Stimulated activated CD4-positive, alpha-beta T cell treated with anti-CD3 and anti-CD28 coated beads, TNF-alpha, amount 100 ng/mL, for 48 hours (primary cell): ENCODE measurements around the gene CCDC68.

Experiments used
- DNase-seq, 3 donors: peaks; one replicate each; pipeline ENCODE4 v3.0.0-alpha.2; 2020; ENCODE audit warnings: low read depth in 3 of 3

The CCDC68 gene

DNA sequence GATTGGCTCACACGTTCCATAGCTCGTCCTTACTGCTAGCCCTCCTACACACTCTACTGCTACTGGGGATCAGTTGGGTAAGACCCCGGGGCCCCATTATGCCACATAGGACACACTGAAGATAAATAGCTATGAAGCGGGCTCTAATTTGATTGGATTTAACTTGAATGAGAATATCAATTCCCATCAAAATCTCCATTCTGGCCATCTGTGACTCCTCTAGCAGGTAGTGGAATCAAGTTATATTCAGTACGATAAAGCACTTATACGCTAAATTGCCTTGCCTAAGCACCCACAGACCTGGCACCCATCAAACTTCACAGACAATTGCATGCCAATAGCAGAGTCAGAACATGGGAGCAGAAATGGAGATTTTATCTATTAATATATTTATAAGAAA, 39.8 kb downstream of the CCDC68 start:
- no peak for DNase-seq

DNA sequence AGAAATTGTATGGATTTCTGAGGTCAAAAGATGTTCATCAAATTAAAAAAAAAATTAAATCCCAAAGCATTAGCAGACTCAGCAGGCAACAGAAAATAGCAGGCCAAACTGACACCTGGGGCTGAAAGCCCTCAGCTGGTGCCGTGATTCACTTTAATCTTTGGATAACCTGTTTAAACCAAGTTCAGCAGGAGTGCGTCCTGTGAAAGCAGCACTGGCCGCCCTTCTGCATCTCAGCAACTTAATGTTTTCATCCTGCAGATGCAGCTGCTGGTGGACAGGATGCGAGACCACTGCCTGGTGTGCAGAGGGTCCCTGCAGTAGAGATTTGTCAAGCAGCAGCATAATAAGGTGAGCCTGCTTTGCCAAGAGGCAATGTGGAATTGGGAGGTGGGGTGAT, 41.2 kb downstream of the CCDC68 start:
- no peak for DNase-seq

DNA sequence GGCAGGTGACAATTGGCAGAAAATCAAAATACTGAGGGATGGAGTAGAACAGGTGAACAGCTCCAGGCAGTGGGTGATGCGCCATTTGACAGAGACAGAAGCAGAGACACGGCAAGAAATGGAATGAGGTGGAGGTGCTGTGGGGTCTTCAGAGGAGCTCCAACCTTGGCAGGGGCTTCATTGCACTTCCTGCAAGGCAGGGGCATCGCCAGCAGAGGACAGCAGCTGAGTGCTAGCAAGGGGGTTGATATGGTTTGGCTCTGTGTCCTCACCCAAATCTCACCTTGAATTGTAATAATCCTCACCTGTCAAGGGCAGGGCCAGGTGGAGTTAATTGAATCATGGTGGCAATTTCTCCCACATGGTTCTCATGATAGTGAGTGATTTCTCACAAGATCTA, 42.8 kb downstream of the CCDC68 start:
- no peak for DNase-seq

DNA sequence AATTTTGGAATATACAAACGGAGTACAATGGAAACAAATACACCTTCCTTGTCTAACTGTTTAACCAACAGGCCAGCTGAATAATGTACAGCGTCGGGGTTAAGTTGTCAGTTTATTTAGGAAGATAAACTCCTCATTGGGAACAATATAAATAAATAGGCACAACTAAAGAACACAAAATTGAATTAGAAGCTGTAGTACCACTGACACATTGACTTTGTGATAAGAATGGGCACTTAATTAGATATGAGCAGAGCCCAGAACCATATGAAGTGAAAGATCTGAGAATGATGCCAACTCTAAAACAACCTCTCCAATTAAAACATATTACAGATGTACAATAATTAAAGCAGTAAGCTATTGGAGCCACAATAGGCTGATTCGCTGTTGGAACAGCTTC, 44.4 kb downstream of the CCDC68 start:
- no peak for DNase-seq

DNA sequence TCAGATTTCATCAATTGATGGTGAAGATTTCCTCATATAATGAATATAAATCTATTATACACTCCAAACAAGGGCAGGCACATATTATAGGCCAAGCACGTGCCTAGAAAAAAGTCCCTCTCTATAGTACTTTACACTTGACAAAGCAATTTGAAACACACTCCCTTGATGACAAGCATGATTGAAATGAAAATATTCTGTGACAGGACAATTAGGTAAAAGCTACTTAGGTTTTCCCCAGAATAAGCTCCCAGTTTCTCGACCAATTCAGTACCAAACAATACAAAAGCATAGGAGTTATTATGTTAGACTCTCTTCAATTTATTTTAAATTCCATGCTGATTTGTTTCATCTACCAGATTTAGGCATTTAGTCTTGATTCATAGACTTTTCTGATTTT, 47.7 kb downstream of the CCDC68 start:
- no peak for DNase-seq

DNA sequence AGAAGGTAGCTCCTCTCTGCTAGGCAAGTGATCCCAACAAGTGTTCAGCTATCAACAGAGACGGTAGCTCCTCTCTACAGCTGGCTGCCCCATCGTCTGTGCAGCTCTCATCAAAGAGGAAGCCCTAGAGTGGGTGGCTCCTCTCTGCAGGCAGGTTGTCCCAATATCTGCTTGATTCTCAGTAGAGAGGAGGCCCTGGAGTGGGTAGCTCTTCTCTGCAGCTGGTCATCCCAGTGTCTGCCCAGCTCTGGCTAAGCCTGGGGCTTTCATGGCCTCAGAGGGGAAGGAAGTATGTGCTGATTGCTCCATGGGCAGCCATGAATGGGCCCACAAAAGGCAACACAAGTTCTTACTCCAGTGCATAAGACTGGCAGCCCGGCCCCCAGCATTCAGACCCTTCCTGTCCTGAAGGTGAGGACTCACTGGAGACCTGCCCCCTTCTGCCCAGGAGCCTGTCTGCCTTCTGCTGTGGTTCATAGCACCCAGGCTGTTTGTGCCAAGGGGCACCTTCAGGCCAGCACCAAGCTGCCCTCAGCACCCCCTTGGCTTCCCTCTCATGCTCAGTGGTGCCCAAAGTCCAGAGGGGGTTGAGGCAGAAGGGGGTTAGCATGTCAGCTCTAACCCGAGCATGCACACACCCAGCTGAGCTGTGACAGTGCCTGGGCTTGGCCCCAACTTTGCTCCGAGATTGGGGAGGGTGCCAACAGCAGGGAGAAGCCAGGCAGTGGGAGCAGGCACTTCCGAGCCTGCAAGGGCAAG, 48.9 kb downstream of the CCDC68 start:
- no peak for DNase-seq

DNA sequence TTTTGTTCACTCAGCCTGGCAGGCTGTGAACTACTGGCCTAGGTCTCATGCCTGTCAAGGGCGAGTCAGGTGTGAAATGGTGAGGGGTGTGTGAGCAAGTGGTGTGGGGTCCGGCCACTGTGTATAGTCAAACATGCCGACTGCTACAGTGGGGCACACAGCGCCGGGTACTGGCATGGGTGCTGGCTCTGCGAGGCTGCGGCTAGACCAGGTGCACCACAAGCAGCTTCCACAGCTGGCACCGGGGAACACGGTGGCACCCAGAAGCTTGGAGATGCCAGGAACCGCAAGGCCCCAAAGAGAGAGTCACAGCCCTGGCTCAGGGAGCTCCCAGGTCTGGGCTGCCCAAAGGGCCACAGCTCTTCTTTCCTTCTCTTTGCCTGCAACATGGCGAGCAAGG, 49.7 kb downstream of the CCDC68 start:
- DNase-seq = no peak

DNA sequence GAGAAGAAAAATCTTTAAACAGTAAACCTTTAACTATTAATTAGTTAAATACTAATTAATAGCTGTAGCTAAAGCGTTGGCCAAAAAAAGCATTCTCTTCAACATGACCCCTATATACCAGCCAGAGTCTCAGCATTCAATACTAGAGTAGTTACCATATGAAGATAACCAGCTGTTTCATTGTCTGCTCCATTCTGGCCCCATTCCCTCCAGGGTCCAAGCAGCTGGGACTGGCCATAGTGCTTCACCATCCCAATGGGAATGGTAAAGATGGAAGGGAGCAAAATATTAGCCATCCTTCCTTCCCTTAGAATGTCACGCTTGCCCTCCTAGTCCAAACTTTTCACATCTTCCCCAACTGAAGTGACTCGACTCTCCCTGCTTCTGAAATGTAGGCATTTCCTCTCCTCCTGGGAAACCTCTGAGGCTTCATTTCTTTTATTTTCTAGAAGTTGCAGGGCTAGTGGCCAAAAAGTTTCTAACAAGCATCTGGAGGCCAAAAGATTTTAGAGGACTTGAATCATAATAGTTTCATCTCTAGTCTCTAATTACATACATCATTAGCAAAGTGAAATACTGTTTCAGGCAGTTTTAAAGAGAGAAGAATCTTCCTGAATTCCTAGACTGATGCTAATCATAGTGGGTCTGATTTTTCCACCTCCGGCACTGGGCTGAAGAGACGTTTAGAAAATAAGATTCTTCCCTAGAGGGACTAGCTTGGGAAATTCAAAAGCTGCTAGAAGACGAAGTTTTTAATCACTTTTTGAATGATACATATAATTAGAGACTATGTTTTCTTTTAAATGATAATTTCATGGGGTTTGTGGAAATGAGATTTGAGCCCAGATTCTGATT, 52.7 kb downstream of the CCDC68 start:
- DNase-seq = no peak

DNA sequence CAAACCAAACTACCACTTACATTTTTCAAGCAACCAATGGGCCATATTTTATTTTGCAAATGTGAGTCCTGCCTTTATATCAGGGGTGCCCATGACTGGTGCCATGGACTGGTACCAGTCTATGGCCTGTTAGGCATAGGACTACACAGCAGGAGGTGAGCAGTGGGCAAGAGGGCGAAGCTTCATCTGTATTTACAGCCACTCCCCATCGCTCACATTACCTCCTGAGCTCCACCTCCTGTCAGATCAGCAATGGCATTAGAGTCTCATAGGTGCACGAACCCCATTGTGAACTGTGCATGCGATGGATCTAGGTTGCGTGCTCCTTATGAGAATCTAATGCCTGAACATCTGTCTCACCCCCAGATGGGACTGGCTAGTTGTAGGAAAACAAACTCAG, 53.6 kb downstream of the CCDC68 start:
- no peak for DNase-seq

DNA sequence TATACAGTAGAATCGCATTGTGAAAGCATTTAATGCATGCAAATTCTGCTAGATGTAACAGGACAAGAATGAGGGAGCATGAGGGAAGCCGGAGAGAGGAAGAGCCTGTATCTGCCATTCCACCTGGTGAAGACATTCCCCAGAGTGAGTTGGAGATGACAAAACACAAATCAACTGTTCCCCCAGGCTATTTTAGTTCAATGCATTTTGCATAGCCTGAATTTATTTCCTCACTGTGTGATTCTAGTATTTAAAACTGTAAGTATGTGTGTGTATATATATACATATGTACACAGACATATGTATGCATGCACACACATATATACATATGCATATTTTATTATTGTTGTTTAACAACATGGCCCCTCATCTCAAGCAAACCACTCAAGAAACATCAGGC, 54.7 kb downstream of the CCDC68 start:
- DNase-seq = no peak

DNA sequence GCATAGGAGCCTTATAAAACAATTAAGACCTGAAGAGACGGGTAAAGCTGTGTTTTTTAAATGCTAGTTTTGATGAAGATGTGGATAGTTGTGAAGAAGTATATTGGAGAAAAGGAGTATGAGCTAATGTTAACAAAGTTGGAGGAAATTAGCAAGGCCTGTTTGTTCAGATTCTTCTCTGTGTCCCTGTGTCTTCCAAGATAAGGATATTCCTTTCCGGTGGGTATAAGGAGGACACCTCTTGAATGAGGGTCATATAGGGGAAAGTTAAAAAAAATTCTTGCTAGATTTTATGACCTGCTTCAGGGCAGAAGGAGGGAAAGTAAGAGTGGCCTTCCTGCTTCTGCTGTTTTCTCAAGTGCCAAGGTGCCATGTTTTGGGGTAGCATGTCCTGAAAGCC, 59.0 kb downstream of the CCDC68 start:
- DNase-seq = no peak

DNA sequence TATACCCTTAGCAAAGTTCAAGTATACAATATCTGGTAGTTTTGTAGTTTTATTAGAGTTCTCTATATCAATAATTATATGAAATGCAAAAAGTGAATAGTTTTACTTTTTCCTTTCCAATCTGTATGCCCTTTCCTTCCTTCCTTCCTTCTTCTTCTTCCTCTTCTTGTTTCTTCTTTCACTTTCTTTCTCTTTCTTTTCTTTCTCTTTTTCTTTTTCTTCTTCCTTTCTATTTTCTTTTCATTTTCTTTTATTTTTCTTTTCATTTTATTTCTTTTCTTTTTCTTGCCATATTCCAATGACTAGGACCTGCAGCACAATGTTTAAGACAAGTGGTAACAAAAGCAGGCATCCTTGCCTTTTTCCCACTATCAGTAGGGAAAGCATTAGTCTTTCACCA, 59.8 kb downstream of the CCDC68 start:
- DNase-seq = no peak

DNA sequence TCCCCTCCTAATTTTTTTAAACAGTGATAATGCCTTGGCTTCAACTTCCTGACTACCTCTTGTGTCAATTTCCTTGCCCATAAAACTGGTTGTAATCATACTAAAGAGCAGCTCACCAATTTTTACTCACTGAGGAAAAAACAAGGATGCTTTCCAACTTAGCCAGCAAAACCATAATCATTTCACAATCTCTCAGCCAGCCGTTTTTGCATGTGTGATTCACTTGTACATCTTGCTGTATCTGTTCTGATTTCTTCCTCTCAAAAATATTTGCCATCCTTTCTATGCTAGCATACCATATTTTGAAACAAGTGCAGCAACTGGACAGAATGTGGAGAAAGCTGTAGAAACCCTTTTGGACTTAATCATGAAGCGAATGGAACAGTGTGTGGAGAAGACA, 70.3 kb downstream of the CCDC68 start:
- no peak for DNase-seq

DNA sequence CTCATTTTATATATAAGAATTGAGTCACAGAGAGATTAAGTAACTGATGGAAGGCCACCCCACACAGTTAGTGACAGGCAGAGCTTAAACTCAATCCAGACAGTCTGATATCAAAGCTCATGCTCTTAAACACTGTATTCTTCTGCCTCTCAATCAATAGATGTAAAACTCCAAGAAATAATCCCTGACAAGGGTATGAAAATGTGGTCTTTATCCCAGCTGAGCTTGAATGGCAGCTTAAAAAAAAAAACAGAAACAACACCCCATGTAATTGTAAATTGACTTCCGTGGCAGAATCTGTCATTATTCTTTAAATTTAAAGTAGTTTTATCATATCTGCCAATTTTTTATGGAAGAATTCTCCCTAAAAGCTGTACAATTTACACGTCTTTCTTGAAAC, 70.9 kb downstream of the CCDC68 start:
- DNase-seq = no peak

DNA sequence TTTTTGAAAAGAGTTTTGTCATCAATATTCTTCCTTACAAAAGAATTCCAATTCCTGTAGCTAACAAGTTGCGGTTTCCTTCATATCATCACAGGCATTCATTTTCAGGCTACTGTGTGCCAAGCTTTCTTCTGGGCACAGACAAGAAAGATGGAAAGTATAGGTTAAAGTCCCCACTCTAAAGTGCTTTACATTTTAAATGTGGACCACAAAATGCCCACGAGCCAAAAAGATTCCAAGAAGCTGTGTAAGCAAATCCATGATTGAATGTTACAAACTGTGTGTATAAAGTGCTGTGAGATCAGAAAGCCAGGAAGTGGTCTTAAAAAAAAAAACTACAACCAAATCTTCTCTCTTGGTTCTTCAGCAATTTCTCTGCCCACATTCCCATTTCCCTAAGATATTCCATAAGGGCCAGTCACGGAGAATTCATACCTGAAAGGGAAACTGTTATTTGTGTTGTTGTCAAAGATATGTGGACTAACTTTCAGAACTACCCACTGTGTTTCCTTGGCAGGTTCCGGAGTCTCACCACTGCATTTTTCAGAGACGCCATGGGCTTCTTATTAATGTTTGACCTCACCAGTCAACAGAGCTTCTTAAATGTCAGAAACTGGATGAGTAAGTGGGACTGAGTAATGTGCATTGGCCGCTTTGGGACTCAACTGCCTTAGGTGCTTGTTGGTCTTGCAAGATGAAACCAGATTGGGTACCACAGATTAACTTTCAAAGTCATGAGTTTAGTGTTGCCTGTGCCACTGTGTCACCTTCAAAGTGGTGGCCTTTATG, 75.3 kb downstream of the CCDC68 start:
- DNase-seq = no peak

DNA sequence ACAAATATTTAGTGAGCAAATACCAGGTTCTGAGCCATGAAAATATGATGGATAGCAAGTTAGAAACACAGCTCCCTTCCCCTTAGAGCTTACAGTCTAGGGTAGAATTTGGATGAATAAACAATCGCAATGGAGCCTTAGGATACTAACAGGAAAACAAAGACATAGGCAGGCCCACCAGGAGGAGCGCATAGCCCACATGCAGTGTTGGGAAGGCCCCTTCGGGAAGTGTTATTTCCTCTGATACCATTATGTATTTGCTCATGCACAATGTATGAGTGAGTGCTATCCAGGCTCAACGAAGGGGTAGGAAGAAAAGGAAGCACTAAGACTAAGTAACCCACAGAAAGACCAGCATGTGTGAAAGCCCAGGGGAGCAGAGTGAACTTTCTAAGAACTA, 76.9 kb downstream of the CCDC68 start:
- no peak for DNase-seq

DNA sequence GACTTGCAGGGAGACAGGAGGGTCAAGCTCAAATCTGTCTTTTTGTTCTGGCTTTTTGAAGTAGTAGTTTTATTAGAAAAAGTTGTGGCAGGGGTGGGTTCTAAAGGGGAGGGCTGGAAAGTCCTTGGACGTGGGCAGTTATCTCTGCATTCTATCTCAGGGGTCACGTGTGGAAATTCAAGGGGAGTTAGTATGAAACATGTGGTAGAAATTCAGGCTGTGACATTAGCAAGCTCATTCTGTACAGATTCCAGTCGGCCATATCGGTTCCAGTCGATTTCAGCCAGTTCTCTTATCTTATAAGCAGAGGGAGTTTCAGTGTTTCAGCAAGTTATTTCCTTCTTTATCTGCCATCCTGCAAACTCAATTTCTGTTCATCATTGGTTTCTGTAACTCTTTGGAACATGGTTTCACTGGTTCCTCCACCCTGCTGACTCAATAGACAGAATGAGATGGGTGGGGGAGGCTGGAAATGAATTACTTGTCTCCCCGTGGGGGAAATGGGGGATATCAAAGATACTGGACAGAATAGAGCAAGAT, 78.0 kb downstream of the CCDC68 start:
- DNase-seq = no peak

DNA sequence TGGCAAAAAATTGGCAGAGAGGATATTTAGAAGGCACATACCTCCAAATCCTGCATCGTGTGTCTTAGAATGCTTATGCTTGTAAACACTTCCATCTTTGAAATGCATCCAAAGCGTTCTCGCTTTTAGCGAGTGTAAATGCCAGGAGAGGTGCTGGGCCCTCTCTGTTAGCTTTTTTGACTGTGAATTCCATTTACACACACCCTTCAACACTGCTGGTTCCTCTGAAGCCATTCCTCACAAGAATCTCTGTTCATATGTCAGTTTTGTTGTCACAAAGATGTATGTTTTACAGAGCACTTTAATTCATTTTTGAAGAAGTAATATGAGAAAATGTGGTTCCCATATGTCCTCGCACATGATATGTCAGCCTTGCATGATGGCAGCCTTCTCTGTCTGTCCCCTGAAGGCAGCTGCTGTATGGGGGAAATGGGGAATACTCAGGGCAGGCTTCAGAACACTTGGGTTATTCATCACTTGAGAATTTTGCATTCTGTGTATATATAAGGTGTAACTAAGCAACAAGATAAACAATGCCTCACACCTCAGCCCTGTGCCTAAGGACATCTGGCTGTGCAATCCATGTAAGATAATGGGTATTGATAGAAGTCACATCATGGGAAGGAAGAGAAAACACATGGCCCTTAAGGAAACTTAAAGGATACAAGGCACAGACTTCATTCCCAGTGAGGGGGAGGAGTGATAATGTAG, 78.7 kb downstream of the CCDC68 start:
- no peak for DNase-seq

DNA sequence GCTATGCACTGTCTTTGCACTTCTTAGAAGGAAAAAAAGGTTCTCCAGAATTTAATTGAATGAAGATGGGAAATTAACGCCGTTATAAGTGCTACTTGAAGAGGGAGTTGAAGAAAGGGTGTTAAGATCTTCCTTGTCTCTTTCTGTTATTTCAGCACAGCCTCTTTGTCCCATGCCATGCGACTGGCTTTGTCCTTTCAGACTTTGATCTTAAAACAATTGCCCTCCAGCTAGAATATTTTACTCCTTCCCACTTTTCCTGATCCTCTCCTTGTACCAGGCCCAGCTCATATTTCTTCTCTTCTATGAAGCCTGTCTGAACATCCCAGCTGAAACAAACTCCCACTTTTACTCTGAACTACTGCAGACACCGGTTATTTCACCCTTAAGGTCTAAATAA, 79.6 kb downstream of the CCDC68 start:
- DNase-seq = no peak

DNA sequence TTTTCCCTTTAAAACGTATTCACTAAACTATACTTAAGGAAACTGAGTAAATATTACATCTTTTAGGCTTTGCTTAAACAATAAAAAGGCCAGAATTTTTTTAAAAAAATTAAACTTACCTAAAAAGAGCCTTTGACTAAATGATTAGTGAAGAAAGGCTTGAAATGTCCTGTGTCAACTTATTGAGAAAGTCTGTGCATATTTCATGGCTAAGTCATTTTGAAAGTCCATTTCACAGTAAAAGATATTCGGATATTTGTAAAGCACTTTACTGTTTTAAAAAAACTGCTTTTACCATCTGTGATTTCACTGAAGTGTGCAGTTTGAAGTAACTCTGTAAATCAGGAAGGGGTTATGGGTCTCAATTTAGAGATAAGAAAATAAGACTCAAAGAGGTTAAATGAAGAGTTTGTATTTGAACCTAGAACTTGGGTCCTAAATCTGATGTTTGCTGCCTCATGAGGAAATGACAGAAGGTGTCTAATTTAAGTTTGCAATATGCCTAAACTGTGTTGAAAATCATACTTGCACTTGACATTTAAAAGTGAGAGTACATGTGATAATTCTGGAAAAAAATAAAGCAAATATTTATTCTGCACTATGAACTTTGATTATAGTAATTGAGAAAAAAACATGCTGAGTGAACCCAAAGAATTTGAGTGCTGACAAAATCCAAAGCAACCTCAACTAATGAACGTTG, 80.5 kb downstream of the CCDC68 start:
- no peak for DNase-seq

DNA sequence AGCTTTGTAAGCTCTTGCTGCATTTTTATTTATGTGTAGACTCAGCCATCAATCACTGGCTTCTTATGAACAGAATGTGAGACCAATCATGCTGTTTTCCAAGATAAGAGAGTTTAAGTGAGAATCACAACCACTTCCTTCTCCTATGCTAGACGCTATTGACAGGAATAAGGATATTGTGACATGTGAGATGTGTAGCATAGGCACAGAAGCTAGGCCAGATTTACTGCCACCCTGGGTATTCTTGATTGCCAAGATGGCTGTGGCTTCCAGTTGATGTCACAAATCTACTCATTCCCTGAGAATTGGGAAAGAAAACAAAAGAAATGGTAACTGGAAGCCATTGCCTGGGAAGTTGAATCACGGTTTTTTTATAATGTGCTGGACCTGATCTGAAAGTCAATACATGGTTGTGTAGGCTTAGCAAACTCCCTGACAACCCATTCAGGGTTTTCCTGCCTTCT, 81.1 kb downstream of the CCDC68 start:
- no peak for DNase-seq
